Adrenal gland (tissue), 12 donors: ENCODE measurements around the gene PDXDC1. TPM values are rescaled to one million over a fixed set of nuclear protein-coding genes. Genes with fewer than 3 reads are reported as not detected.
A peak's percentile ranks its signal among the peaks of the same experiment; 100 is the strongest.

Experiments used
- DNase-seq, 7 donors: peaks; one replicate each; pipeline ENCODE4 v3.0.0-alpha.2; 2019 to 2020
- H3K27ac ChIP-seq, 5 donors: fragments of 200-600 bp; sonication (generic) in 4 of 5; 1 replicate in 3 of 5; 2 replicates in 2 of 5; pipeline versions ENCODE4 v1.5.1 to v1.8.0; 2016 to 2020; ENCODE audit warnings: mild to moderate bottlenecking in 1 of 5
- H3K27me3 ChIP-seq: fragments of 200-600 bp; 2 replicates; pipeline ENCODE4 v1.8.0; 2021
- H3K36me3 ChIP-seq, 2 donors: fragments of 200-600 bp; replicated peaks in 1 of 2; 1 replicate in 1 of 2; 2 replicates in 1 of 2; pipeline versions ENCODE4 v1.5.1 to v1.8.0; 2018 to 2022
- H3K4me1 ChIP-seq, 2 donors: fragments of 200-600 bp; replicated peaks in 1 of 2; 1 replicate in 1 of 2; 2 replicates in 1 of 2; pipeline versions ENCODE4 v1.5.1 to v1.8.0; 2018 to 2021
- H3K4me3 ChIP-seq, 4 donors: fragments of 200-600 bp; sonication (generic) in 3 of 4; one replicate each; pipeline ENCODE4 v1.5.1; 2016 to 2018
- H3K9me3 ChIP-seq, 3 donors: fragments of 200-600 bp; sonication (generic) in 1 of 3; replicated peaks in 1 of 3; 1 replicate in 2 of 3; 2 replicates in 1 of 3; pipeline versions ENCODE4 v1.5.1 to v1.8.0; 2016 to 2021
- POLR2A ChIP-seq, 2 donors: fragments of 450-650 bp; IDR thresholded peaks; one replicate each; pipeline ENCODE4 v1.6.1; 2017; ENCODE audit warnings: antibody characterized with exemption in 2 of 2, mild to moderate bottlenecking in 2 of 2, moderate library complexity in 1 of 2
- WGBS, 4 donors: extraction: QIAGEN DNeasy Blood & Tissue Kit in 2 of 4; methylation state at CpG; one replicate each; pipeline versions ENCODE4 v1.1.5 to v1.1.7; 2013 to 2017; 5-methylcytosine and 5-hydroxymethylcytosine counted together
- intact Hi-C, 2 donors: fragments of 100-400 bp; cut with DNase I; formaldehyde crosslinking; loops; one replicate each; pipeline versions ENCODE4 v1.14.1 to v1.15.0; 2022 to 2023
- polyA plus RNA-seq, 3 donors: library from polyadenylated mRNA; stranded (reverse); fragments of 200-250 nt in 2 of 3; fragments of 350-450 nt in 1 of 3; fragmentation: Illumina TruSeq in 1 of 3; extraction: RNeasy Lipid Tissue Mini Kit (QIAGEN cat#74804) in 1 of 3; gene quantifications; one replicate each; pipeline ENCODE4 v1.2.3, GENCODE V29; 2013 to 2014
- total RNA-seq, 9 donors: library from RNA; depleted of rRNA in 4 of 9; stranded (reverse); fragments of >200 nt in 4 of 9; fragments of 120-200 nt in 1 of 9; fragmentation: NEBNext Ultra II Directional in 1 of 9; extraction: Animal tissue kit (Norgen Biotek cat#: 25700) in 1 of 9; gene quantifications; one replicate each; pipeline versions ENCODE4 v1.1.0 to v1.2.4, GENCODE V29; 2013 to 2023
- TF ChIP-seq, protein P1 (sequence below), 6 experiments: fragments of 450-650 bp in 4 of 6; fragments of 200-600 bp in 2 of 6; sonication (generic) in 1 of 6; IDR thresholded peaks; 1 replicate in 5 of 6; 2 replicates in 1 of 6; pipeline versions ENCODE4 v1.5.1 to v1.8.0; 2016 to 2021; ENCODE audit warnings: antibody characterized with exemption in 6 of 6, mild to moderate bottlenecking in 2 of 6, moderate library complexity in 1 of 6
- donor health status: healthy with polysubstance abuse.
- donor health status: Bipolar disorder and iron deficiency.
- donor health status: DM: yes; HTN: yes; CAD: no.
- donor health status: DM: no; HTN: no; CAD: no.
- donor health status: DM: no; HTN: no; CAD: no.
- donor health status: DM: yes; HTN: yes; CAD: no.

The PDXDC1 gene
- total and polyA plus RNA-seq, 12 donors, result 38.9 to 81.5 (median 68.2) TPM

- WGBS, 4 donors, result 79 to 88% (median 85%) methylated on average over 10 of the region's 10 CpGs
- intact Hi-C loops, result no loop called here
- Histone ChIP-seq H3K36me3 (no peaks in the 10 kb centered on the region), H3K4me3 (no peak overlapping the region), H3K9me3 (no peaks in the 10 kb centered on the region), H3K27ac (no peak overlapping the region), H3K4me1 (peaks cover 0 to 4% of the 10 kb centered on the region in 2 donors), H3K27me3 (no peaks in the 10 kb centered on the region)
- DNase-seq, result no peak
- no peak for TF ChIP-seq POLR2A (IDR thresholded peaks at IDR 0.05)
- TF ChIP-seq, protein P1, sequence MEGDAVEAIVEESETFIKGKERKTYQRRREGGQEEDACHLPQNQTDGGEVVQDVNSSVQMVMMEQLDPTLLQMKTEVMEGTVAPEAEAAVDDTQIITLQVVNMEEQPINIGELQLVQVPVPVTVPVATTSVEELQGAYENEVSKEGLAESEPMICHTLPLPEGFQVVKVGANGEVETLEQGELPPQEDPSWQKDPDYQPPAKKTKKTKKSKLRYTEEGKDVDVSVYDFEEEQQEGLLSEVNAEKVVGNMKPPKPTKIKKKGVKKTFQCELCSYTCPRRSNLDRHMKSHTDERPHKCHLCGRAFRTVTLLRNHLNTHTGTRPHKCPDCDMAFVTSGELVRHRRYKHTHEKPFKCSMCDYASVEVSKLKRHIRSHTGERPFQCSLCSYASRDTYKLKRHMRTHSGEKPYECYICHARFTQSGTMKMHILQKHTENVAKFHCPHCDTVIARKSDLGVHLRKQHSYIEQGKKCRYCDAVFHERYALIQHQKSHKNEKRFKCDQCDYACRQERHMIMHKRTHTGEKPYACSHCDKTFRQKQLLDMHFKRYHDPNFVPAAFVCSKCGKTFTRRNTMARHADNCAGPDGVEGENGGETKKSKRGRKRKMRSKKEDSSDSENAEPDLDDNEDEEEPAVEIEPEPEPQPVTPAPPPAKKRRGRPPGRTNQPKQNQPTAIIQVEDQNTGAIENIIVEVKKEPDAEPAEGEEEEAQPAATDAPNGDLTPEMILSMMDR (IDR thresholded peaks at IDR 0.05), result no peak
Measured at GRCh38 chr16:15052747-15053476, 78.1 kb downstream of the PDXDC1 start.

DNA sequence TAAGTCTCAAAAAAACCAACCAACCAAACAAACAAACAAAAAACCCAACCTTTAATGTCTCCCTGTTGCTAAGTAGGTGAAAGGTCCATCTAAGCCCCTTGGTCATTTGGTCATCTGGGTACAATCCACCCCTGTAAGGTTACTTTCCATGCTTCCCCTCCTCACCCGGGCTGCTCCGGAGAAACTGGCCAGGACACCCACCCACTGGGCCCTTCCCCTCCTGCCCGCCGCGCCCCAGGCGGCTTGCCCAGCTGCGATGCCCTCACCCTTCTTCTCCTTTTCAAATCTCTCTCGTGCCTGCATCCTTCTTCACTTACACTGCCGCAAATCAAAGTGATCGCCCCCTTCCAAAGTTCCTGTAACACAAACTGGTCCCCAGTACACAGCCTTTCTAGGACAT is 79.1 kb downstream of the PDXDC1 start:
- H3K27ac ChIP-seq, result no peak overlapping the region
- no peaks in the 10 kb centered on the region for H3K27me3 ChIP-seq
- intact Hi-C loops, result no loop called here
- no peaks in the 10 kb centered on the region for H3K9me3 ChIP-seq
- DNase-seq, result no peak
- H3K4me1 ChIP-seq, result peaks cover 0 to 4% of the 10 kb centered on the region in 2 donors
- 87 to 91% (median 89%) methylated on average over 10 of the region's 10 CpGs for WGBS, 4 donors
- TF ChIP-seq POLR2A (IDR thresholded peaks at IDR 0.05), result no peak
- TF ChIP-seq, protein P1 (IDR thresholded peaks at IDR 0.05), result no peak
- no peak overlapping the region for H3K4me3 ChIP-seq
- peaks cover 0 to 5% of the 10 kb centered on the region in 2 donors for H3K36me3 ChIP-seq

GRCh38 chr16:15054357-15055140 is 79.7 kb downstream of the PDXDC1 start:
- Histone ChIP-seq H3K4me1 (peaks cover 0 to 4% of the 10 kb centered on the region in 2 donors), H3K27ac (no peak overlapping the region), H3K4me3 (peak overlapping the region in 1 of 4 donors; percentile 98), H3K36me3 (peaks cover 0 to 11% of the 10 kb centered on the region in 2 donors), H3K27me3 (no peaks in the 10 kb centered on the region), H3K9me3 (no peaks in the 10 kb centered on the region)
- TF ChIP-seq, protein P1 (IDR thresholded peaks at IDR 0.05), result no peak
- no peak for TF ChIP-seq POLR2A (IDR thresholded peaks at IDR 0.05)
- intact Hi-C loops, result no loop called here
- 83 to 87% (median 85%) methylated on average over 19 of the region's 19 CpGs for WGBS, 4 donors
- DNase-seq, result no peak
